ENCODE measurements around the gene SMPD2.

- TF ChIP-seq CTCF (IDR thresholded peaks at IDR 0.05) = no peak
- no peak for TF ChIP-seq POLR2A (IDR thresholded peaks at IDR 0.05)
Measured at GRCh38 chr6:109417646-109418045, 22.9 kb upstream of the SMPD2 start.
